IMR-90 (cell line): ENCODE measurements around the gene AGAP1.

Experiments used
- BHLHE40 ChIP-seq: fragments of 150-350 bp; IDR thresholded peaks from 2 replicates; pipeline ENCODE4 v1.6.1; 2016; ENCODE audit warnings: mild to moderate bottlenecking, low read depth, low read length
- USF2 ChIP-seq: fragments of 150-350 bp; IDR thresholded peaks from 2 replicates; pipeline ENCODE4 v1.6.1; 2017; ENCODE audit warnings: mild to moderate bottlenecking, antibody characterized with exemption, low read length, low read depth

GRCh38 chr2:235725841-235726240 is 232.0 kb downstream of the AGAP1 start:
- TF ChIP-seq USF2, result no peak
- TF ChIP-seq BHLHE40, result no peak
